GM10248 (cell line): ENCODE measurements around the gene FASTK.

Source experiments
- CTCF ChIA-PET: fragments of 300-600 bp; sonication (Branson Sonifier 250); formaldehyde crosslinking; extraction: SDS; loops from one replicate; lab custom pipeline; 2021; ENCODE audit warnings: antibody characterized with exemption; lab: Yijun Ruan, JAX
- POLR2A ChIA-PET: fragments of 350-650 bp; sonication (Branson Sonifier 250); formaldehyde crosslinking; extraction: SDS; loops from one replicate; lab custom pipeline; 2020; ENCODE audit warnings: antibody characterized with exemption; lab: Yijun Ruan, JAX
- DNase-seq: peaks from one replicate; pipeline ENCODE4 v3.0.0; 2012; ENCODE audit errors: extremely low spot score
- TF ChIP-seq, protein P1 (sequence below): IDR thresholded peaks from 2 replicates; pipeline ENCODE4 v1.5.1; 2012; ENCODE audit warnings: mild to moderate bottlenecking, low read depth; ENCODE audit errors: extremely low read depth, missing control alignments, control extremely low read depth

FASTK gene

DNA sequence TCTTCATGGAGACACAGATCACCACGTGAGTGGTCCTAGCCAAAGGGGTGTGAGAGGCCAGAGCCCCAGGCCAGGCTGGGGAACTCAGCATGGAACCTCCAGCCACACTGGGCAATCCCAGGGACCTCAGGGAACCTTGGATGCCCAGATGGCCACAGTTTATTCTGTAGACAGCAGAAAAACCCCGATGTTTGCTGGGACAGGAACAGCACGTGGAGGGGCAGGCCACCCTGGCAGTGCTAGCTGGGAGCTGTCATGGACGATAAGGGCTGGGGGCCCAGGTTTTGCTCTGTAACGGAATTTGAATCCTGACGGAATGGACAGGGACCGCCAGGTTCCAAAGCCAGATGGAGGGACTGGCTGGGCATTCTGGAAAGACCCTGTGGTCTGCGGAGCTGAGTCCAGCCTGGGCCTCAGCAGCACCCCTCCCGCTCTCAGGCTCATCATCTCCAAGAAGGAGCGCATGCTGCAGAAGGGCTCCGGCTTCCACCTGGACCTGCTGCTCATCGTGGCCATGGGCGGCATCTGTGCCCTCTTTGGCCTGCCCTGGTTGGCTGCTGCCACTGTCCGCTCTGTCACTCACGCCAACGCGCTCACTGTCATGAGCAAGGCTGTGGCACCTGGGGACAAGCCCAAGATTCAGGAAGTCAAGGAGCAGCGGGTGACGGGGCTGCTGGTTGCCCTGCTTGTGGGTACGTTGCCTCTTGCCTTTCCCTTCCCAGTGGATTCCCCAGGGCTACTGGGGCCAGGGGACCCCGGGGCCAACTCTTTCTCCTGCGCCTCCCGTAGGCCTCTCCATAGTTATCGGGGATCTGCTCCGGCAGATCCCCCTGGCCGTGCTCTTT lies 5.6 kb downstream of the FASTK start:
- DNase-seq = no peak
- TF ChIP-seq, protein P1, sequence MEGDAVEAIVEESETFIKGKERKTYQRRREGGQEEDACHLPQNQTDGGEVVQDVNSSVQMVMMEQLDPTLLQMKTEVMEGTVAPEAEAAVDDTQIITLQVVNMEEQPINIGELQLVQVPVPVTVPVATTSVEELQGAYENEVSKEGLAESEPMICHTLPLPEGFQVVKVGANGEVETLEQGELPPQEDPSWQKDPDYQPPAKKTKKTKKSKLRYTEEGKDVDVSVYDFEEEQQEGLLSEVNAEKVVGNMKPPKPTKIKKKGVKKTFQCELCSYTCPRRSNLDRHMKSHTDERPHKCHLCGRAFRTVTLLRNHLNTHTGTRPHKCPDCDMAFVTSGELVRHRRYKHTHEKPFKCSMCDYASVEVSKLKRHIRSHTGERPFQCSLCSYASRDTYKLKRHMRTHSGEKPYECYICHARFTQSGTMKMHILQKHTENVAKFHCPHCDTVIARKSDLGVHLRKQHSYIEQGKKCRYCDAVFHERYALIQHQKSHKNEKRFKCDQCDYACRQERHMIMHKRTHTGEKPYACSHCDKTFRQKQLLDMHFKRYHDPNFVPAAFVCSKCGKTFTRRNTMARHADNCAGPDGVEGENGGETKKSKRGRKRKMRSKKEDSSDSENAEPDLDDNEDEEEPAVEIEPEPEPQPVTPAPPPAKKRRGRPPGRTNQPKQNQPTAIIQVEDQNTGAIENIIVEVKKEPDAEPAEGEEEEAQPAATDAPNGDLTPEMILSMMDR = no peak
- ChIA-PET CTCF (interaction anchor here (1.3 to 2.1 kb wide), 5 partner anchors 10 to 57 kb away, joined by 4 to 7 read pairs (median 5); no protein-coding TSS in a partner anchor), POLR2A (no interaction called here)

DNA sequence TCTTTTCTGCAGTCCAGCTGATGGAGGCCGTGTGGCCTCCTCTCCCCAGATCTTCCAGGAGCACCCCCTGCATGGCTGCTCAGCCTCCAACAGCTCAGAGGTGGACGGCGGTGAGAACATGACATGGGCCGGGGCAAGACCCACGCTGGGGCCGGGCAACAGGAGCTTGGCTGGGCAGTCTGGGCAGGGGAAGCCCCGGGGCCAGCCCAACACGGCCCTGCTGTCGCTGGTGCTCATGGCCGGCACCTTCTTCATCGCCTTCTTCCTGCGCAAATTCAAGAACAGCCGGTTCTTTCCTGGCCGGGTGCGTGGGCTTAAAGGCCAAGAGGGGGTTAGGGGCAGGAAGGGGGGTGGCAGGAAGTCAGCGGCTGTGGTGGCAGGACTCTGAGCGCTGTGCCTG lies 6.6 kb downstream of the FASTK start:
- CTCF ChIA-PET = interaction anchor here (1.3 to 1.5 kb wide), 2 partner anchors 14 to 50 kb away, joined by 4 to 5 read pairs; no protein-coding TSS in a partner anchor
- DNase-seq = no peak
- TF ChIP-seq, protein P1 = no peak
- POLR2A ChIA-PET = no interaction called here

DNA sequence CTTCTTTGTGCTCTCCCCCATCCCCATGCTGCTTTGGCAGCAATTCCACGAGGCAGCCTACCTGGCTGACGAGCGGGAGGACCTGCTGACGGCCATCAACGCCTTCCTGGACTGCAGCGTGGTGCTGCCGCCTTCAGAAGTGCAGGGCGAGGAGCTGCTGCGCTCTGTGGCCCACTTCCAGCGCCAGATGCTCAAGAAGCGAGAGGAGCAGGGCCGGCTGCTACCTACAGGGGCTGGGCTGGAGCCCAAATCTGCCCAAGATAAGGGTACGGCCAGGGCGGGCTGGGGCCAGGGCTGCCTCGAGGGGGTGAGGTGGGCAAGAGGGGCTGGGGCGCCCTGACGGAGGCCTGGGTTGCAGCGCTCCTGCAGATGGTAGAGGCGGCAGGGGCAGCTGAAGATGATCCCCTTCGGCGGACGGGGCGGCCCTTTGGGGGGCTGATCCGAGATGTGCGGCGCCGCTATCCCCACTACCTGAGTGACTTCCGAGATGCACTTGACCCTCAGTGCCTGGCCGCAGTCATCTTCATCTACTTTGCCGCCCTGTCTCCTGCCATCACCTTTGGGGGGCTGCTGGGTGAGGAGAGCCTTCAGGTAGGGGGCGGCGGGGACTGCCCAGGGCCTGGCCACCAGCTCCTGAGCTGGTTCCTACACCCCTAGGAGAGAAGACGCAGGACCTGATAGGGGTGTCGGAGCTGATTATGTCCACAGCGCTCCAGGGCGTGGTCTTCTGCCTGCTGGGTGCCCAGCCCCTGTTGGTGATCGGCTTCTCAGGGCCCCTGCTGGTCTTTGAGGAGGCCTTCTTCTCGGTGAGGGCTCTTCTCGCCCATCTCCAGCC lies 9.4 kb downstream of the FASTK start:
- POLR2A ChIA-PET = no interaction called here
- CTCF ChIA-PET = no interaction called here
- no peak for DNase-seq
- TF ChIP-seq, protein P1 = no peak

DNA sequence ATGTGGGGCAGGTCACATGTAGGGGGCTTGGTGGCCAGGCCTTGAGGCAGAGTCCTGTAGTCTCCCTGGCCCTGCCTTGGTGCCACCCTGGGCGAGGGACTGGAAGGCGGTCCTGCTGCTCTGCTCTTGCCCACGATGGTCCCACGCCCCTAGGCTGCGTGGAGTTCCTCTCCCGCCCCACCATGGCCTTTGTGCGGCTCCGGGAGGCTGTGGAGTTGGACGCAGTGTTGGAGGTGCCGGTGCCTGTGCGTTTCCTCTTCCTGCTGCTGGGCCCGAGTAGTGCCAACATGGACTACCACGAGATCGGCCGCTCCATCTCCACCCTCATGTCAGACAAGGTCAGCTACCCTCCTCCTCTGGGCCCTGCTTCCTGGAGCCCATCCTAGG lies 10.0 kb downstream of the FASTK start:
- DNase-seq = no peak
- ChIA-PET CTCF (no interaction called here), POLR2A (no interaction called here)
- TF ChIP-seq, protein P1 = no peak

DNA sequence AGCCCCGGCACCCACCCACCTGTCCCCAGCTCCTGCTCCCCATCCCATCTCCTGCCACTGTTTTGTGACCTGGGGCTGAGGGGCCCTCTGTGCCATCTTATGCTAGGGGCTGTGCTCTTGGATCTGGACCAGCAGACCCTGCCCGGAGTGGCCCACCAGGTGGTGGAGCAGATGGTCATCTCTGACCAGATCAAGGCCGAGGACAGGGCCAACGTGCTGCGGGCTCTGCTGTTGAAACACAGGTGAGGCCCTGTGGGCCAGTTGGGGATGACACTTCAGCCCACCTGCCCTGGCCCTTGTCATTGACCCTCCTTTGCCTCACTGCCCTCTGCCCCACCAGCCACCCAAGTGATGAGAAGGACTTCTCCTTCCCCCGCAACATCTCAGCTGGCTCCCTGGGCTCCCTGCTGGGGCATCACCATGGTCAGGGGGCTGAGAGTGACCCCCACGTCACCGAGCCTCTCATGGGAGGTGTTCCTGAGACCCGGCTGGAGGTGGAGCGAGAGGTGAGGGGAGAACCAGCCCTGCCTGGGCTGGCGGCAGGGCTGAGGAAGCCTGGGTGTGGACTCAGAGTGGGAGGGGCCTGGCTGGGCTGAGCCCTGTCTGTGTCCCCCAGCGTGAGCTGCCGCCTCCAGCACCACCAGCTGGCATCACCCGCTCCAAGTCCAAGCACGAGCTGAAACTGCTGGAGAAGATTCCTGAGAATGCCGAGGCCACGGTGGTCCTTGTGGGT lies 10.6 kb downstream of the FASTK start:
- ChIA-PET CTCF (no interaction called here), POLR2A (no interaction called here)
- DNase-seq = no peak
- TF ChIP-seq, protein P1 = no peak
